Retinal pigment epithelial cell (primary cell): ENCODE measurements around the gene PDGFA.

Source experiments
- DNase-seq: peaks from one replicate; pipeline ENCODE4 v3.0.0-alpha.2; 2010; ENCODE audit warnings: low read depth
- H3K4me3 ChIP-seq: 2 replicates; pipeline ENCODE4 v1.5.1; 2011; ENCODE audit warnings: mild to moderate bottlenecking, low read length, control low read depth, moderate library complexity
- CTCF ChIP-seq: conservative IDR thresholded peaks from 2 replicates; pipeline ENCODE4 v1.5.1; 2011; ENCODE audit warnings: low read depth, low read length, control low read depth, inconsistent platforms

The PDGFA gene

GRCh38 chr7:519484-520390, at the start of gene PDGFA:
TSS of gene PDGFA (minus strand) at chr7:519846. CDS start at chr7:519001, 845 bp downstream.
- no peak for DNase-seq
- TF ChIP-seq CTCF: no peak
- peak within 1 kb of the TSS; percentile 56 for H3K4me3 ChIP-seq

- no peak for DNase-seq
These were observed 48.6 kb upstream of the PDGFA start for GRCh38 chr7:568031-568951.

GRCh38 chr7:567305-567883, 47.7 kb upstream of the PDGFA start:
- H3K4me3 ChIP-seq: no peak overlapping the region
- TF ChIP-seq CTCF: no peak
- DNase-seq: no peak

More at GRCh38 chr7:568031-568951, 48.6 kb upstream of the PDGFA start:
- no peak for TF ChIP-seq CTCF
- H3K4me3 ChIP-seq: no peak overlapping the region

DNA sequence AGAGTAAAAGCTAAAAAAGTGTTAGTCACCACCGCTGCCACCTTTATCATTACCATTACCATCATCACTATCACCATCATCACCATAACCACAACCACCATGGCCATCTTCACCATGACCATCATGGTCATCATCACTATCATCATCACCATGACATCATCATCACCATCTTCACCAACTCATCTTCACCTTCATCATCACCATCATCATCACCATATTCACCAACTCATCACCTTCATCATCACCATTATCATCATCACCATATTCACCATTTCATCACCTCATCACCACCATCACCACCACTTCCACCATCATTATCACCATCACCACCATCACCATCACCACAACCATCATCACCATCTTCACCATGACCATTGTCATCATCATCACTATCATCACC, 46.5 kb upstream of the PDGFA start:
- TF ChIP-seq CTCF: no peak
- DNase-seq: no peak
- H3K4me3 ChIP-seq: no peak overlapping the region

GRCh38 chr7:564176-564865, 44.7 kb upstream of the PDGFA start:
- no peak overlapping the region for H3K4me3 ChIP-seq
- no peak for DNase-seq
- TF ChIP-seq CTCF: no peak

GRCh38 chr7:563629-564170, 44.1 kb upstream of the PDGFA start:
- no peak for DNase-seq
- no peak for TF ChIP-seq CTCF
- no peak overlapping the region for H3K4me3 ChIP-seq
